AG10803 (cell line): ENCODE data around the gene F7.

Experiments
- DNase-seq: peaks from one replicate; pipeline ENCODE4 v3.0.0; 2010; ENCODE audit warnings: low read depth
- H3K4me3 ChIP-seq: 2 replicates; pipeline ENCODE4 v1.5.1; 2011; ENCODE audit warnings: mild to moderate bottlenecking, low read length, control low read depth
- CTCF ChIP-seq: conservative IDR thresholded peaks from 2 replicates; pipeline ENCODE4 v1.5.1; 2011; ENCODE audit warnings: mild to moderate bottlenecking, low read length, control low read depth, inconsistent platforms

Gene F7

GRCh38 chr13:113088691-113089020 is 16.9 kb upstream of the F7 start:
- no peak overlapping the region for H3K4me3 ChIP-seq
- TF ChIP-seq CTCF = no peak
- no peak for DNase-seq

- TF ChIP-seq CTCF = no peak
- no peak for DNase-seq
- no peak overlapping the region for H3K4me3 ChIP-seq
These were observed 15.7 kb upstream of the F7 start for GRCh38 chr13:113089693-113090414.

- no peak overlapping the region for H3K4me3 ChIP-seq
- no peak for DNase-seq
- no peak for TF ChIP-seq CTCF
These were observed 15.2 kb upstream of the F7 start for GRCh38 chr13:113090415-113090770.

- no peak for DNase-seq
- no peak overlapping the region for H3K4me3 ChIP-seq
- TF ChIP-seq CTCF = no peak
These were observed 14.8 kb upstream of the F7 start for GRCh38 chr13:113090806-113091205.

- TF ChIP-seq CTCF = no peak
- no peak overlapping the region for H3K4me3 ChIP-seq
- no peak for DNase-seq
These were observed 14.3 kb upstream of the F7 start for GRCh38 chr13:113091211-113091771.

- DNase-seq = no peak
- no peak overlapping the region for H3K4me3 ChIP-seq
- no peak for TF ChIP-seq CTCF
These were observed 13.5 kb upstream of the F7 start for GRCh38 chr13:113091891-113092775.
